Glomerular visceral epithelial cell (primary cell): ENCODE data around the gene TRABD2B.
A peak's percentile ranks its signal among the peaks of the same experiment; 100 is the strongest.

ENCODE experiments used
- DNase-seq: peaks from one replicate; pipeline ENCODE4 v3.0.0-alpha.2; 2016; ENCODE audit errors: extremely low spot score

The TRABD2B gene

DNA sequence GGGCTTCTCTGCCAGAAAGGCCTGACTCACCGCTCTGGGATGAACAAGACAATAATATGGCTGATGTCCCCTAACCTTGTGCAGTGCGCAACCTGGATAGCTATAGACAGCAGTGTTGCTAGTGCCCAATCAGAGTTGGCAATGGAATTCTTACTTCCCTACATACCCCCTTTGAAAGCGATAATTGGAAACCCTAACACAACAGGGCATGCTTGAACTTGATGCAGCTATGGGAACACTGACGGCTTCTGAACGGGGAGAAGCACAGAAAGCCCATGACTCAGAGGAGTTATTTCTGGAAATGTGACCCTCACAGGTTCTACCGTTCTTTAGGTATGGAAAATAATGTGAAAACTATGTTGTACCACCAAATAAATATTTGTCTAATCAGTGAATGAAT, 200.6 kb downstream of the TRABD2B start:
- DNase-seq: no peak

DNA sequence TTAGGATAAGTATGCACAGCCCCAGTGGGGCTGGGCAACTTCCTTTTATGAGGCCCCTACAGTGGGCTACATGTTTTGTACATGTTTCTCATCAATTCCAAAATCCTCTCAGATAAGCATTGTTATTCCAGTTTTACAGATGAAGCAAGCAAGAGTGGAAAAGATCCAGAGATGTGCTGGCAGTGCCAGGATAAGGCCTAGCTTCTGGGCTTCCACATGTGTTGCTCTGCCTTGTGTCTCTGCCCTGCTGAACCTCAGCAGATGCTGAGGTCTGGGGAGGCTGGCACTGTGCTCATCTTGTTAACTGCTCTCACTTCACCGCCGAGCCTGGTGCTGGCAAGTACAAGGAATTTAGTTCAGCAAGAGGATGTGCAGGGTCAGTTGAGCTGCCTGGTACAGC, 202.1 kb downstream of the TRABD2B start:
- DNase-seq: no peak

DNA sequence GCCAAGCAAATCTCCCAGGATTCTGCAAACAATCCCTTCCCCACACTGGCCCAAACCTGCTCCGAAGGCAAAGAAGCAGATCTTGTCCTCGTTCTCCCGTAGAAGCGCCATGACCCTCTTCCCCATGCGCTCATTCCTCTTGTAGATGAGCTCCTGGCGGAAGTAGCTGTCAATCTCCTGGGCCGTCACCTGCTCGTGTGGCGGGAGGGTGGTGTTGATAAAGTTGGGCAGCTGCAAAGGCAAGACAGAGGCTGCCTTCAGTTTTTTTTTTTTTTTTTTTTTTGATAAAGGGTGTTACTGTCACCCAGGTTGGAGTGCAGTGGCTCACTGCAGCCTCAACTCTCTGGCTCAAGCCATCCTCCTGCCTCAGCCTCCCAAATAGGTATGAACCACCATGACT, 202.7 kb downstream of the TRABD2B start:
- no peak for DNase-seq

DNA sequence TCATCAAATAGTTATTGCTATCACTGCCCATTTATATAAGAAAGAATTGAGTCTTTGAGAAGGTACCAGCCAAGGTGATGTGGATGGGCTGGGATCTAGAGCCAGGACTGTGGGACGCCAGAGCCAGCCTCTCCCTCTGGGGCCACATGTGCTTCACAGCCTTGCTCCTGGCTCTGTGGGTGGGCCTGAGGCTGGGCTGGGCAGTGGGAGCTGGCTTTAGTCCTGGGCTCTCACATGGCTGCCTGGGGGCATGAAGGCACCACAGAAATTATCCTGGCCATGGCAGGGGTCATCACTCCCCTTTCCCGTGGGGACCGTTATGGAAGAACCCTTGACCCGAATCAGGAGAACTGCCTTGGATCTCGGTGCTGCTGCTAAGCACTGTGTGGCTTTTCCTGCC, 203.1 kb downstream of the TRABD2B start:
- DNase-seq: no peak

DNA sequence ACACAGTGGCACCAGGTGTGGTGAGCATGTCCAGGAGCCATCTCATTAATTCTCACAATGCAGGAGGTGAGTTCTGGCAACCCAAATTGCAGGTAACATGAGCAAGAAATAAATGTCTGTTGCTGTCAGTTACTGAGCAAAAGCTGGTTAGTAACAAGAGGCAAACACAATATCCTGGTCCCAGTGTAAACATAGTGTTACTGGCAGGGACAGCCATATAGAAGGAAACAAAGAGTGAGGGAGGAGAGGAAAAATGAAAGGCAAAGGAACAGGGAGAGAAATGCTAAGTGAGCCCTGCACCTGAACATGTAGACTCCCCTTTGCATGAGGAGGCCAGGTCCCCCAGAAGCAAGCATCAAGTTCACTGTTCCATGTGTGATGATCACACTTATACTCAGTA, 203.6 kb downstream of the TRABD2B start:
- no peak for DNase-seq

DNA sequence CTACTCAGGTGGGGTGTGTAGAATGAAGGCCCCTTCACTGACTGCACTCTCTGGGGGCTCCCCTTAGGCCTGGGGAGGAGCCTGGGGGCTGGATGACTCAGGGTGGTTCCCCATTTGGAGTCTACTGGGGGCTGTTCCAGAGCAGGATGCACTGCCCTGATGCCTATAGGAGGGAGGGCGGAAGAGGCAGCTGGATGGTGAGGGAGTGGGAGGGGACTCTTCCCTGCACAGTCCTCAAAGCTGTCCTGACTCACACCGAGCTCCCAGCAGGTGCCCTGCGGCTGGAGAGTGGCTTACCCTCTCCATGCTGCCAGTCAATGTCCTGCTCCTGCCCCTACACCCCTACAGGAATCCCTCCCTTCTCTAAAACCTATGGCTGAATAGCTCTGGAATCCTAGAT, 204.4 kb downstream of the TRABD2B start:
- no peak for DNase-seq

DNA sequence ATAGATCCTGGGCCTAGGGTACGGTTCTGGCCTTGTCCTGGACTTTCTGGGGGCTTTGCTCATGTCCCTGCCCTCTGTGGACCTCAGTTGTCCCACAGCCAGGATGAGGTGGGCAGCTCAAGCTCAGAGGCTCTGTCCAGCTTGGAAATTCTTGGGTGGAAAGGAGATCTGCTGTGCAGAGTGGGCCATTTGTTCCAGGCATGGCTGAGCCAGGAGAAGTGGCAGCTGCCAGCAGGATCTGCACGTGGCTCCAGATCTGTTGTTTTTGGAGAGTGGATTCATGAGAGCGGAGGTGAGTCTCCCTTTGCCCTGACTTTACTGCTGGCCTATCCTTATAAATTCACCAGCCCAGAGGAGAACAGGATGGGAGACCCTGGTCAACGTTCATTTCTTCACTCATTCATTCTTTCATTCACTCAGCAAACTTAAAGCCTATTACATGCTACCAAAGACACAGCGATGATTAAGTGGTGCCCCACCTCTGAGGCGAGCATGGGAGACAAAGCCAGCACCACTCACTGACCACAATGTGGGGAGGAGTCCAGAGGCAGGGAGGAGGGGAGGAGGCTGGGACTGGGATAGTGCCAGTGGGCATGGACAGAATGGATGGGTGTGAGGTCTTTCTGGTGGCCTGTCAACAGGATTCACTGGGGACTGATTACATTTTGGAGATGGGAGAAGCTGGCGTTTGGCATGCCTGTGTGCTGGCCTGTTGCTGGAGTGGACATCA, 205.1 kb downstream of the TRABD2B start:
- peak; percentile 13 for DNase-seq

DNA sequence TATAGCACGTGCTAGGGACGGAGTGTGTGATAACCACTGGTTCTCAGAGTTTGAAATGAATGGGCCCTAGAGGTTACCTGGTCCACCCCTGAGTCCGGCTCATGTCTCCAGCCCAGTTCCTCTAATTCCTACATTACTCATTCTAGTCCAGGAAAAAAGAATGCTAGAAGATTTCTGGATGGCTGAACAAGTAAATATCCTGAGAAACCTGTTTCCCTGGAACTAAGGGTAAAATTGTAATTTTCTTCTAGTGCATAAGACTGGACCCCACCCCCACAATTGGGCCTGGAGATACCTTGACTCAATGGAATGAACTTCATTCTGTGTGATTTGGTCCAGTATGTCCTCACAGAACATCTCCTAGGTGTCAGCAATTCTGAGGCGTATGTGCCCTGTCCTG, 208.4 kb downstream of the TRABD2B start:
- no peak for DNase-seq

DNA sequence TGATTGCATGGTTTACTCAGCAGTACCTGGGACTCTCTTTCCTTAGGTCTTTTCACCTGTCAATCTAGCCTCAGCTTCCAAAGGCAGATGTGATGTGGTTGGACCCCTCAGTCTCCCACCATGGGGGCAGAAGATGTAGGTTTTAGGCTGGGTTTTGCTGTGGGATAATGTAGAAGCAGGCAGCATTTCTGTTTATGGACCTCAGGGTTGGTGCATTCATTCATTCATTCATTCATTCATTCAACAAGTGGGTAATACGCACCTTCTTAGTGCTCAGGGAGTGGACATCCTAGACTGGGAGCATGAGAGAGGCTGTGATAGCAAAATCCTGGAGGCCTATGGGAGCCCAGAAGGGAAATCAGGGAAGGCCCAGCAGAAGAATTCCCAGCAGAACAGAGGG, 209.6 kb downstream of the TRABD2B start:
- DNase-seq: no peak

DNA sequence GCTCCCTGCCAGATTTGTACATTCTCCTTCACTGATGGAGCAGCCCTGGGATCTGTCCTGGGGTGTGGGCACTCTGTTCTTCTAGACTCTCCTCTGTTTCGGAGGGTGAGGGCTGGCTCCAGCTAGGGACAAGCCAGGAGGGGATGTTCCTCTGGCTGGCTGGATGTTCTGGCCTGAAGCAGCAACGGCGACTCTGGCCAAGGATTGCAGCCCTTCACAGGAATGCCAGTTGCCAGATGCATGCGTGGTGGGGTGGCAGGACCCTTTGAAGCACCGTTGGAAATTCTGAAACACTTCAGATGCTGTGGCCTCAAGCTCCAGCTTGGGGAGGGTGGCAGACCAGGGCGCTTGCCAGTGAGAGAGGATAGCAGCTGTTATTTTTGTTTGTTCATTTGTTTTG, 210.9 kb downstream of the TRABD2B start:
- no peak for DNase-seq

DNA sequence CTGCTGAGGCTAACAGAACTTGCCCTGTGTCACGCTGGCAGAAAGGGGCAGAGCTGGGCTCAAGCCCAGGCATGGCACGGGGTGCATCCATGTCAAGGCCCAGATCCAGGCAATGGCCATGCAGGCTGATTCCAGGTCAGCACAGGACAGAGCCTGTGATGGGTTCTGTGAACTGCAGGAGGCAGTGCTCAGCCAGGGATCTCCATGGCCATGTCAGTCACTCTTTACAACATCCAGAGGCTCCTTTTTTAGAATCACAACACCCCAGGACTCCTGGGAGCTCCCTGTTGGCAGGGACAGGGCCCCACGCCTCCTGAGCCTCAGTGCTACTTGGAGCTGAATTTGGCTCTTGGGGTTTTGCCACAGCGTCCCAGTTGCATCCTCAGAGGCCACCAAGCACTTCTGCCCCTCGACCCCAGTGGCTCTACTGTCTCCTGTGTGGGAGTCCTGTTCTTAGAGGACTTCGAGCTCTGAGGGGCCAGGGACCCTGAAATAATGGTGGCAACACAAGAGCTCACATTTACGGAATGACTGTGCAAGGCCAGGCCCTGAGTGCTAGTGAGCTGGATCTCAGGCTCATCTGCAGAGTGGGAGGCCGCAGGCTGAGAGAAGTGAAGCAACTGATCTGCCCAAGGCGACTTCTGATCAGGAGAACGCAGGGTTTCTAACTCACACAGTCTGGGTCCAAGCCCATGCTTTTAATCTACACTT, 211.5 kb downstream of the TRABD2B start:
- DNase-seq: no peak

DNA sequence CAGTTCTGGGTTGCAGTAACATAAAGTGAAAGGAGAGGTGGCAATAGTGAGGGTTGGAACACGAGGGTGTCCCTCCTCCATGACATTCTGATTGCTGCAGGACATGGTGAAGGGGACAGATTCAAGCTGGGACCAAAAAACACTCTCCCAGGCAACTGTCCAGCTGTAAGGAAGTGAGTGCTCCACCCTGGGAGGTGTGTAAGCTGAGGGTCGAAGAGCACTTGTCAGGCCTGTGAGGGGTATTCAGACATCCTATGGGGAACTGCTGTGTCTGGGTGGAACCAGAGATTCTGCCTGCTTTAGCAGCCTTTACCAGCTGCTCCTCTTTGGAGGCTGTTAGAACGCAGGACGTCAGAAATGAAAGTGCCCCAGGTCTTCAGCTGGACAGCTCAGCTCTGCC, 212.1 kb downstream of the TRABD2B start:
- no peak for DNase-seq

DNA sequence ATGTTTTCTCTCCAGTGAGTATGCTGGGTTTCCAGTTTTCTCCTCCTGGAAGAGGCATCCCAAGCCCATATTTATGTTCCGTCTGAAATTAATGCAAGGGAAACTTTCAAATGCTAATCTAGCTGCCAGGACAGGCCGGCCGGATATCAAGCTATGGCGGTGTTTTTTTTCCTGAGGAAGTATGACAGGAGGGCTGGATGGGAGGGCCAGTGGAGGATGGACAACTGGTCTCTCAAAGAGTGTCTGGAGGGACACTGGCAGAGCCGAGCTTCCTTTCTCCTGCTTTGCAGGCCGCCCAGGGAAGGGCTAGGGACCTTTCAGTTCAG, 212.7 kb downstream of the TRABD2B start:
- DNase-seq: no peak

DNA sequence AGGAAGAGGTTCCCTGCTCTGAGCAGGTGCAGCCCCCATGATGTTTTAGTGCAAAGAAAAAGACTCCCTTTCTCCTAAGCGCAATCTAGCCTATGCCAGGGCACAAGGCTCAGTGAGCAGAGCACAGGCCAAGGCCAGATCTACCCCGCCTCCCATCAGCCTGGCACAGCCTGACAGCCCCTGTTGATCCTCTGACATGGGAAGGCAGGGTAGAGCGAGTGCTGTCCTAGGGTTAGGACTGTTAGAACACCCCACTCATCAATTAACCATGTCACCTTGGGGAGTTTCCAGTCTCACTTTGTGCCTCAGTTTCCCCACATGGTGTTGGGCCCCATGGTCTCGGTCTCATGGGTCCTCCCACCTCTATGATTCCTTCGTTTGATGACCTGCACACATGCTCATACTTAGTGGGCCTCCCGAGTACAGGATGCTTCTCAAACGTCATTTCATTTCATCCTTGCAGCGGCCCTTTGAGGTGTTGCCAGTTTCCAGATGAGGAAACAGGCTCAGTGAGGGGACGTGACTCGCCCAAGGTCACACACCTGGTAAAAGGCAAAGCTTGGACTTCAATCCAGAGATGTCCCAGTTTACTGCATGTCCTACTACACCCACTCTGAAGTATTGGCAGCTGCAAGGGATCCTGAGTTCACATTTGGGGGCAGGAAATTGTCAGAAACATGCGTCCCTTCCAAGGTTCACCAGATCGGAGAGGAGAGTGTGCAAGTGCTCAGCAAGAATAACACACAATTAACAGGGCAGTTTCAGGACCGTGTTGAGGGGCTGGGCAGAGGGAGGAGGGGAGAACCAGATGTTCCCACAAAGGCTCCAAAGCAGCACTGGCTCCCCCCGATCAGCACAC, 213.3 kb downstream of the TRABD2B start:
- no peak for DNase-seq

DNA sequence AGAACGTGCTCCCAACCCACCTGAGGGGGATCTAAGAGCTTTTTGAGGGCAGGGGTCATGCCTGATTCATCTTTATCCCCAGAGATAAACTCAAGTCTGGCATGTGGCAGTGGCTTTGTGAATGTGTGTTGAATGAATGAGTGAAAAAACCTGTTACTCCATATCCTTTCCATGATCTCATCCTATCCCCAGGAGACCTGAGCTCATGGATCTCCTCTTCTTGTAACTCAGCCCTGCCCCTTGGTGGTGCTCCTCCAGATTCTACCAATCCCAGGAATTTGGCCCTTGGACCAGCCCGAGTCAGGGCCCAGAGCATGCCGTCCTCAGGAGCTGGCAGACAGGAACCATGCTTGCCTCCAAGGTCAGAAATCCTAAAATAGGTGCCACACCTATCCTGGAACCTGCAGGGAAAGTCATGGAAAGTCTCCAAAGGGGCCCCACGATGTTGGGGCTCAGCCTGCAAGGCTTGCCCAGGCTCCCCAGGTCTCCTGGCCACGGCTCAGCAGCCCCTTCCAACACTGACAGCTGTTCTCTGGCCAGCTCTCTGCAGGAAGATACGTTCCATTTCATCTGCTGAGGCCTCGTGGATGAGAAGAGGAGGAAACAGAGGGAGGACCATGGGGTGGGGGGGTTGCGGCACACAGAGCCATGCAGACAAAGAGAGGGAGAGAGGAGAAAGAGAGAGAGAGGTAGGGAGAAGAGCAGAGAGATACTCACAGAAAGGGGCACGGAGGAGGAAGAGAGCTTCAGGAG, 214.6 kb downstream of the TRABD2B start:
- no peak for DNase-seq

DNA sequence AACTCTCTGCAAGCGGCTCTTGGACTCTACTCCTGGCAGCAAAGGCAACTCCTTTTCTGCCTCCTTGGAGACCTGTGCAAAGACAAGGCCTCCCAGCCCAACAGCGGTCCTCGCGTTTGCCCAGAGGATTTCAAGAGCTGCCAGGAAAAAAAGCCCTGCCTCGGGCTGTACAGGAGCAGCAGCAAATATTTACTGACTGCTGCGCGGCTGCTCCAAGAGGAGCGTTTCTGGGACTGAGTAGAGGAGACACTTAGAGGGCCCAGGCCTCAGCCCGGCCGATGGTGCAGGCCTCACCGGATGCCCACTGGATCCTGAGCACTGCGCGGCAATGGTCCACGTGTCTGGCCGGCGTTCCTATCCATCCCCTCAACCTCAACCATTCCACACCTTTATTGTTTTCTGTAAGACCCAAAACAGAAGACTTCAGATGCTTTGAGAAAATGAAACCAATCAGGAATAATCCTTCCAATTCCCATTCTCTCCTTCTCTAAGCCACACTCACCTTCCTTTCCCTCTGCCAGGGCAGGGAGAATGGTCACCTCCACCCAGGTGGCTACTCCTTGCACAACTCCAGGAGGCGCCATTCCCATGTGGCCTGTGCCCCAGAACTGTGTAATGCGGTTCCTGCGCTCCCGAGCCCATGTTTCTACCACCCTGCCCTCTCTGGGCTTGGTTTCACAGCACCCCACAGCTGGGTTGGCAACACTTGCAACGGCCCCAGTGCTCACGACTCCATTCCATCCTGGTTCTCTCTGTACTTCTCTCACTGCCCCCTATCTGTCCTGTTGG, 215.8 kb downstream of the TRABD2B start:
- DNase-seq: no peak

DNA sequence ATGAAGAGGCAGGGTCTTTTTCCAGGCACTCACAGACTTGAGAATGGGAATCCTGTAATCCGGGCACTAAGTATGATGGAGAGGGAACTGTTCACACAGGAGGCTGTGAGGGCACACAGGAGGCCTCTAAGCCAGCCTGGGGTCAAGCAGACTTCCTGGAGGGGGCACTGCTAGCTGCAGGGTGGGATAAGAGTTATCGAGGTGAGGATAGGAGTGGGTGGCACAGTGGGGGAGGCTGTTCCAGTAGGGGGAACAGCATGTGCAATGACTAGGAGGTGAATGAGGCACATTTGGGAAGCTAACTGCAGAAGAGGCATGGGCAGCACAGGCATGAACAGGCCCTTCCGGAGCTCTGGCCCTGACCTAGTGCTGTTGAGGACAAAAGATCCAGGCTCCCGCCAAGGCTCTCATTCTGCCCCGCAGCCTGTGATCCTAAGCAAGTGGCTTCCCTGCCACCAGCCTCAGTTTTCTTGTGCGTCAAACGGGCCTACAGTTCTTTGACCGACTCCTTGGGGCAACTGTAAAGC, 216.7 kb downstream of the TRABD2B start:
- DNase-seq: no peak

DNA sequence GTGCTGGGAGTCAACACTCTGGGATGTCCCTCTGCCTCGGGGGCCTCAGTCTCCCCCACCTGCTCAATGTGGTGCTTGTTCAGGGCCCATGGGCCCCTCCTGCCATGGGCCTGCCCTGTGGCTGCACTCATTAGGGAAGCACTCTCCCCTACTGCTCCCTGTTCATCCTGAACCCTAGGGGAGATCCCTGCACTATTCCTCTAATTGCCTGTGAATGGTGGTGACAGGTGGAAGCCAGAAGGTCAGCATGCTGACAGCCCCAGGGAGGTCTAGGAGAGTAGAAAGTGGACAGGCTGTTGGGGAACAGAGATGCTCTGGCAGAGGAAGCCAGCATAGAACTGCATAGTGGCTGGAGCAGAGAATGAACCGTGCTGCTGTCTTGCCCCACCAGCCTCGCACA, 217.6 kb downstream of the TRABD2B start:
- no peak for DNase-seq

DNA sequence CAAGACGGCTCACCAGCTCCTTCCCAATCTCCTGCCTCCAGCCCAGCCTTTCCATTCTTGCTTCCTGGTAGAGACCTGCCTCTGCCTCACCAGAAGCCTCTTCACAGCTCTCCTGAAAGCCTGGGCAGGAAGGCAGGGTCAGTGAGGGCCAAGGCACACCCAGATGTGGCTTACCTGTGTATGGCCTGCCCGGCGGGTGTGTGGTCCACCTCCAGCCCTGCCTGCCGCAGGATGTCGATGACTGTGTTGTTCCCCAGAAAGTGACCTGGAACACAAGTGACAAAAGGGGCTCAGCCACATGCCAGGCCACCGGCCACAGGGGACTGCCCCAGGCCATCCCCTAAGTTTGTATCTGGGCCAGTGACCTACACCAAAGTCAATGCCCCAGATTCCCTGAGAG, 218.9 kb downstream of the TRABD2B start:
- no peak for DNase-seq

DNA sequence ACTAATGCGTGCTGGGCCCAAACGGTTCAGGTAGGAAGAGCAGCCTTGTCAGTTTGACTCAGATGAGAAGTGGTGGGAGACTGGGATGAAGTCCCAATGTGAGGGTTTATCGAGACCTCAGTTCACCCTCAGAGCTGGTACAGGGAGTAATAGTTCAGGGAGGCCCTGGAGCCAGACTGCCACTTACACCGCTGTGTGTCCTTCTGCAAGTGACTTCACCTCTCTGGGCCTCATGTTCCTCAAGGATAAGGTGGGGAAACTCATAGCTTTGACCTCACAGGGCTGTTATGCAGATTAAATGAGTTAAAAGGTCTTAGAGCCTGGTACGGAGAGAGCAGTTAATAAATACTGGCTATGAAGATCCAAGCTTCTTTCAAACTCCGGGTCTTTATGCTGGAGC, 219.9 kb downstream of the TRABD2B start:
- DNase-seq: no peak

DNA sequence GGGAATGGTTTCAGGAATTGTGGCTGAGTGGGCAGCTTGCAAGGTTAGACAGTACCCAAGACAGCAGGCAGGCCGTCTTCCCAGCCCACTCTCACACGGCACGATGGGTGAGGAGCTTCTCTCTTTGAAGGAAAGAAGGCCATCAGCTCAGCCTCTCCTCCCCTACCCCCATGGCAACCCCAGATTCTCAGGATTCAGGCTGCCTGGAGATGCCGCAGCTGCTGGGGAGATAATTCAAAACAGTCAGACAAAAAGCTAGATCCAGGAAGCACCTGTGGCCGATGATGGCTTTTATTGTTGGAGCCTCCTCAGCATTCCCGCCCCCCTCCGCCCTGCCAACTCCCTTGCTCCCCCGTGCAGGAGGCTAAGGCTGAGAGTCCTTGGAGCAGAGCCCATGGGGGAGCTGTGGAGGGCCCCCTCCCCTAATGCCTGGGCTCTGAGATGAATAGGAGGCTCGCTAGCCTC, 220.5 kb downstream of the TRABD2B start:
- DNase-seq: no peak
